Measurements from ENCODE around the gene TMEM181.

The TMEM181 gene

DNA sequence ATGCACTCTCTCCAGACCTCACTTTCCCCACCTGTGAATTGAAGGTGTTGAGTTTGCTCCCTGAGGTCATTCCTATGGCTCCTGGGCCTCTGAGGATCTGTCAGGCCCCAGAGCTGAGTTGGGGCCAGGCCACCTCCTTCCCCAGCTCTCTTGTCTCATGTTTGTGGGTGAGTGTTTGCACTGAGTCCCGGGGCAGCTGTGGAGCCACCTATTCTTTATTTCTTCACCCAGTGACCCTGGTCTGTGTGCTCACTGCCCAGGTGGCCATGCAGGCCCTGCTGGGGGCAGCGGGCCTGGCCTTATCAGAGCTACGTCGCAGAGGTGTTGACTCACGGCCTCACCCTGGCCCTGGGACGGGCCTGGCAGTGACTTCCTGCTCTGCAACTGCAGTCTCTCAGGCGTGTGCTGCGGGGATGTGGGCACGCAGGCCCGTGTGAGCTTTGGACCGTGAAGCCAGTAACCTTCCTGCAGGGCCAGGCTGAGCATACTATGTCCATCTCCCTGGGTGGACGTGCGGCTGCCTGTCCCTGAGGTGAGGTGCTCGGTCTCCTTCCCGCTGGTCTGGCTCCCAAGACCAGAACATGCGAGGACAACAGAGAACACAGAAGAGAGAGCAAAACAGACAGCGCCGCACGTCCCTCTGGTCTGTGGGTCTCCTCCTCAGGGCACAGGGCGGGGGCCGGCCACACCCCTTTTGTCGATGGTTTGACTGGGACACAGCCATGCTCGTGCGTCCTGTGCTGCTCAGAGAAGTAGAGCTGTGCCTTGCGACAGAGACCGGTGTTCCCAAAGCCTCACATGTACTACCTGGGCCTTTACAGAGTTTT, 12.1 kb downstream of the TMEM181 start:
- Histone ChIP-seq H3K4me3 (ENCODE audit: low read depth, low read length) (no peak overlapping the region), H3K9me3 (ENCODE audit: severe bottlenecking) (no peaks in the 10 kb centered on the region), H3K36me3 (peaks cover 12% of the 10 kb centered on the region), H3K27ac (no peak overlapping the region), H3K27me3 (ENCODE audit: insufficient read depth, low read depth, severe bottlenecking) (no peaks in the 10 kb centered on the region)
- TF ChIP-seq, protein P1, sequence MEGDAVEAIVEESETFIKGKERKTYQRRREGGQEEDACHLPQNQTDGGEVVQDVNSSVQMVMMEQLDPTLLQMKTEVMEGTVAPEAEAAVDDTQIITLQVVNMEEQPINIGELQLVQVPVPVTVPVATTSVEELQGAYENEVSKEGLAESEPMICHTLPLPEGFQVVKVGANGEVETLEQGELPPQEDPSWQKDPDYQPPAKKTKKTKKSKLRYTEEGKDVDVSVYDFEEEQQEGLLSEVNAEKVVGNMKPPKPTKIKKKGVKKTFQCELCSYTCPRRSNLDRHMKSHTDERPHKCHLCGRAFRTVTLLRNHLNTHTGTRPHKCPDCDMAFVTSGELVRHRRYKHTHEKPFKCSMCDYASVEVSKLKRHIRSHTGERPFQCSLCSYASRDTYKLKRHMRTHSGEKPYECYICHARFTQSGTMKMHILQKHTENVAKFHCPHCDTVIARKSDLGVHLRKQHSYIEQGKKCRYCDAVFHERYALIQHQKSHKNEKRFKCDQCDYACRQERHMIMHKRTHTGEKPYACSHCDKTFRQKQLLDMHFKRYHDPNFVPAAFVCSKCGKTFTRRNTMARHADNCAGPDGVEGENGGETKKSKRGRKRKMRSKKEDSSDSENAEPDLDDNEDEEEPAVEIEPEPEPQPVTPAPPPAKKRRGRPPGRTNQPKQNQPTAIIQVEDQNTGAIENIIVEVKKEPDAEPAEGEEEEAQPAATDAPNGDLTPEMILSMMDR (IDR thresholded peaks at IDR 0.05; ENCODE audit: low read depth, low read length), result no peak
- no peak for DNase-seq

DNA sequence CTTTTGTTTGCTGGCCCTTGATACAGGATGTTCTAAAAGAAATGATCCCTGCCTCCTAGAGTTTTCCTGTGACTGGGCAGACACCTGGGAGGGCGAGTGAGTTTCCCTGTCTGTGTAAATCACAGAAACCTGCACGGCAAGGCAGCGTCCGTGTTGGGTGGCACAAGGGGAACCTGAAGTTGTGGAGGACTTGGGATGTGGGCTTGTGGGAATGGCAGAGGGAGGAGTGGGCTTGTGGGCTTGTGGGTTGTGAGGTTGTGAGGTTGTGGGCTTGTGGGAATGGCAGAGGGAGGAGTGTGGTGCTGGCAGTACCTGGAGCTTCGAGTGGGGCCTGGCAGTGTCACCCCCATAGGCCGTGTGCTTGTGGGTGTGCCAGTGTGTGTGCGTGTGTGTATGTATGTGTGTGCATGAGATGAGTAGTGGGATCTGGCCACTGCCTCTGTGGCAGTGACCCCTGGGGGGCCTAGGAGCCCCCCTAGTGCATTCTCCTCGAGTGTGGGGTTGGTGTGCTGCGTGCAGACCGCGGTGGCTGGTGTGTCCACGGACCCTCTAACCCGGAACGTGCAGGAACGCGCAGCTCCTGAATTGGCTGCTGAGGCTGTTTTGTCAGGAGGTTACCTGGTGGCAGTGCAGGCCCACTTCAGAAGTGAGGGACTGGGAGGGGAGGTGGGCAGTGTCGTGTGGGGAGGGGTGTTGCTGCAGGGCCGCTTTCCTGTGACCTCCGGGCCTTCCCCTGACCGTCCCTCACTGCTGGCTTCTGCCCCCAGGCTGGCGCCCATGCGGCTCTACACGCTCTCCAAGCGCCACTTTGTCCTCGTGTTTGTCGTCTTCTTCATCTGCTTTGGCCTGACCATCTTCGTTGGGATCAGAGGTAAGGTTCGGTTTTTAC, 13.0 kb downstream of the TMEM181 start:
- no peak overlapping the region for H3K27ac ChIP-seq
- no peak overlapping the region for H3K4me3 ChIP-seq (ENCODE audit: low read depth, low read length)
- no peaks in the 10 kb centered on the region for H3K27me3 ChIP-seq (ENCODE audit: insufficient read depth, low read depth, severe bottlenecking)
- no peak for DNase-seq
- peaks cover 15% of the 10 kb centered on the region for H3K36me3 ChIP-seq
- H3K9me3 ChIP-seq (ENCODE audit: severe bottlenecking), result no peaks in the 10 kb centered on the region
- TF ChIP-seq, protein P1 (IDR thresholded peaks at IDR 0.05; ENCODE audit: low read depth, low read length), result no peak

DNA sequence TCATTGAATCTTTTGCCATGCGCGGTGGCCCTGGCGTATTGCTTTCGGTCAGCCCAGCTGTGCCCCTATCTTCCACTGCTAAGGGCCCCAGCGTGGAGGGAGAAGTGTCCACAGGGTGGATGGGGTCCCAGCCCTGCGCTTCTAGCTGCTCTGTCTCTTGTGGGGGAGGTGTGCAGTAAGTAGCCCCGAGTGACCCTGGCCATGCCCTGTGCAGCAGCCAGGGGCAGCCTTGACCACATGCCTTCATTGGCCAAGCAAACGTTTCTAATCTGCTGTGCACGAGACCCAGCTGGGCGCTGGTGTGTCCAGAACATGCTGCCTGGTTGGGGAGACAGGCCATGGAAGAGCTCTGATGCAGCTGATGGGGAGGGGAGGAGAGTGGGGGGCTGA, 13.6 kb downstream of the TMEM181 start:
- peaks cover 15% of the 10 kb centered on the region for H3K36me3 ChIP-seq
- no peak overlapping the region for H3K4me3 ChIP-seq (ENCODE audit: low read depth, low read length)
- TF ChIP-seq, protein P1 (IDR thresholded peaks at IDR 0.05; ENCODE audit: low read depth, low read length), result no peak
- DNase-seq, result no peak
- no peak overlapping the region for H3K27ac ChIP-seq
- H3K9me3 ChIP-seq (ENCODE audit: severe bottlenecking), result no peaks in the 10 kb centered on the region
- H3K27me3 ChIP-seq (ENCODE audit: insufficient read depth, low read depth, severe bottlenecking), result no peaks in the 10 kb centered on the region

GRCh38 chr6:158574800-158575199, 14.9 kb downstream of the TMEM181 start:
- H3K27ac ChIP-seq, result no peak overlapping the region
- H3K4me3 ChIP-seq (ENCODE audit: low read depth, low read length), result no peak overlapping the region
- no peaks in the 10 kb centered on the region for H3K27me3 ChIP-seq (ENCODE audit: insufficient read depth, low read depth, severe bottlenecking)
- TF ChIP-seq, protein P1 (IDR thresholded peaks at IDR 0.05; ENCODE audit: low read depth, low read length), result no peak
- no peak for DNase-seq
- peaks cover 15% of the 10 kb centered on the region for H3K36me3 ChIP-seq
- H3K9me3 ChIP-seq (ENCODE audit: severe bottlenecking), result no peaks in the 10 kb centered on the region

GRCh38 chr6:158575550-158575949, 15.7 kb downstream of the TMEM181 start:
- no peaks in the 10 kb centered on the region for H3K9me3 ChIP-seq (ENCODE audit: severe bottlenecking)
- no peak overlapping the region for H3K27ac ChIP-seq
- DNase-seq, result no peak
- no peak overlapping the region for H3K4me3 ChIP-seq (ENCODE audit: low read depth, low read length)
- TF ChIP-seq, protein P1 (IDR thresholded peaks at IDR 0.05; ENCODE audit: low read depth, low read length), result no peak
- no peaks in the 10 kb centered on the region for H3K27me3 ChIP-seq (ENCODE audit: insufficient read depth, low read depth, severe bottlenecking)
- peaks cover 15% of the 10 kb centered on the region for H3K36me3 ChIP-seq

Data from WERI-Rb-1 (cell line).